GM12872 (cell line): Measurements from ENCODE around the gene IL1RN.

Source experiments
- TF ChIP-seq, protein P1 (sequence below): IDR thresholded peaks from 3 replicates; pipeline ENCODE4 v1.5.1; 2011; ENCODE audit warnings: low read depth, mild to moderate bottlenecking, low read length, moderate library complexity; ENCODE audit not compliant: insufficient read depth

The IL1RN gene

DNA sequence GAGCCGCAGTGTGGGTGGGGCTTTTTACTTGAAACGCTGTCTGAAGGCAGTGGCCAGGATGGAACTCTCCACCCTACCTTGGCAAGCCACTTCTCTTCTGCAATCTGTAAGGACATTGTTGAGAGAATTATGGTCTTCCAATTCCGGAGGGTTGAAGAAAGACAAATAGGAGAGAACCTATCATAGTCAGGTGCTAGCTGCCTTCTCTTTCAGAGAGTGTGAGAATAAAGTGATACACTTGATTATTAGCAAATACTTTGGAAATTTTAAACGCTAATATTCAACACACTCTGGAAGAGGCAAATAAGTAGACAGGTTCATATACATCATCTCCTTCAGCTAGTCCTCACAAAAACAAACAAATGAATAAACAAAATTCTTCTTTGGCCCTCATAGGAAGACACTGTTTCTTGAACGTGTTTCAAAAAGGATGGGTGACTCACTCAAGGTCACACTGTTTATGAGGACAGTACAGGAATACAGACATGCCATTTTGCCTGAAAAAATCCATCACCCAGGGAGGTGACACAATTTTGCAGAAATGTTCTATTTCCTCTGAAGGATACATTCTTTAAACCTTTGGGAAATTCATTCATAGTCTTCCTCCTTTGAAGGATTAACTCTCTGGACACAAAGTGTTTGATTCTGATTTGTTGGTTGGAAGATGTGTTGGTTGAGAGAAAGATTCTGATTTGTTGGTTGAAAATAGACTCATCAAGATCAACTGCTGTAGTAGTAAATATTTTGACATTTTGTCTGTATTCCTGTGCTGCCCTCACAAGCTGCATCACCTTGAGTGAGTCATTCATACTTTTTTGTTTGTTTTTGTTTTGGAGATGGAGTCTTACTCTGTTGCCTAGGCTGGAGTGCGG is 2.2 kb upstream of the IL1RN start:
- TF ChIP-seq, protein P1, sequence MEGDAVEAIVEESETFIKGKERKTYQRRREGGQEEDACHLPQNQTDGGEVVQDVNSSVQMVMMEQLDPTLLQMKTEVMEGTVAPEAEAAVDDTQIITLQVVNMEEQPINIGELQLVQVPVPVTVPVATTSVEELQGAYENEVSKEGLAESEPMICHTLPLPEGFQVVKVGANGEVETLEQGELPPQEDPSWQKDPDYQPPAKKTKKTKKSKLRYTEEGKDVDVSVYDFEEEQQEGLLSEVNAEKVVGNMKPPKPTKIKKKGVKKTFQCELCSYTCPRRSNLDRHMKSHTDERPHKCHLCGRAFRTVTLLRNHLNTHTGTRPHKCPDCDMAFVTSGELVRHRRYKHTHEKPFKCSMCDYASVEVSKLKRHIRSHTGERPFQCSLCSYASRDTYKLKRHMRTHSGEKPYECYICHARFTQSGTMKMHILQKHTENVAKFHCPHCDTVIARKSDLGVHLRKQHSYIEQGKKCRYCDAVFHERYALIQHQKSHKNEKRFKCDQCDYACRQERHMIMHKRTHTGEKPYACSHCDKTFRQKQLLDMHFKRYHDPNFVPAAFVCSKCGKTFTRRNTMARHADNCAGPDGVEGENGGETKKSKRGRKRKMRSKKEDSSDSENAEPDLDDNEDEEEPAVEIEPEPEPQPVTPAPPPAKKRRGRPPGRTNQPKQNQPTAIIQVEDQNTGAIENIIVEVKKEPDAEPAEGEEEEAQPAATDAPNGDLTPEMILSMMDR, result no peak

DNA sequence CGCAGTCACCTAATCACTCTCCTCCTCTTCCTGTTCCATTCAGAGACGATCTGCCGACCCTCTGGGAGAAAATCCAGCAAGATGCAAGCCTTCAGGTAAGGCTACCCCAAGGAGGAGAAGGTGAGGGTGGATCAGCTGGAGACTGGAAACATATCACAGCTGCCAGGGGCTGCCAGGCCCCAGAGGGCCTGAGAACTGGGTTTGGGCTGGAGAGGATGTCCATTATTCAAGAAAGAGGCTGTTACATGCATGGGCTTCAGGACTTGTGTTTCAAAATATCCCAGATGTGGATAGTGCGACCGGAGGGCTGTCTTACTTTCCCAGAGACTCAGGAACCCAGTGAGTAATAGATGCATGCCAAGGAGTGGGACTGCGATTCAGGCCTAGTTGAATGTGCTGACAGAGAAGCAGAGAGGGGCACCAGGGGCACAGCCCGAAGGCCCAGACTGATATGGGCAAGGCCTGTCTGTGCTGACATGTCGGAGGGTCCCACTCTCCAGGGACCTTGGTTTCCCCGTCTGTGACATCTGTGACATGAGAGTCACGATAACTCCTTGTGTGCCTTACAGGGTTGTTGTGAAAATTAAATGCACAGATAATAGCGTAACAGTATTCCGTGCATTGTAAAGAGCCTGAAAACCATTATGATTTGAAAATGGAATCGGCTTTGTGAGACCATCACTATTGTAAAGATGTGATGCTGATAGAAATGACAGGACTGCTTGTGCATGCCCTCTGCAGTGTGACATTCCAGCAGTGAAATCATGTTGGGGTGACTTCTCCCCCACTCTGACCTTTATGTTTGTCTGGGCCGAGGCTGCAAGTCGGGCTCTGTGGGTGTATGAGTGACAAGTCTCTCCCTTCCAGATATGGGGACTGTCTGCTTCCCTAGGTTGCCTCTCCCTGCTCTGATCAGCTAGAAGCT is 510 bp downstream of the IL1RN start:
- TF ChIP-seq, protein P1, result no peak

DNA sequence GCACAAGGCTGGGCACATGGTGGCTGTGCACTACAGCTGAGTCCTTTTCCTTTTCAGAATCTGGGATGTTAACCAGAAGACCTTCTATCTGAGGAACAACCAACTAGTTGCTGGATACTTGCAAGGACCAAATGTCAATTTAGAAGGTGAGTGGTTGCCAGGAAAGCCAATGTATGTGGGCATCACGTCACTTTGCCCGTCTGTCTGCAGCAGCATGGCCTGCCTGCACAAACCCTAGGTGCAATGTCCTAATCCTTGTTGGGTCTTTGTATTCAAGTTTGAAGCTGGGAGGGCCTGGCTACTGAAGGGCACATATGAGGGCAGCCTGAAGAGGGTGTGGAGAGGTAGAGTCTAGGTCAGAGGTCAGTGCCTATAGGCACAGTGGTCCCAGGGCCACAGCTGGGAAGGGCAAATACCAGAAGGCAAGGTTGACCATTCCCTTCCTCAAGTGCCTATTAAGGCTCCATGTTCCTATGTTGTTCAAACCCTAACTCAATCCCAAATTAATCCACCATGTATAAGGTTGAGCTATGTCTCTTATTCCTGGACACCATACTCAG is 2.2 kb downstream of the IL1RN start:
- TF ChIP-seq, protein P1, result no peak

DNA sequence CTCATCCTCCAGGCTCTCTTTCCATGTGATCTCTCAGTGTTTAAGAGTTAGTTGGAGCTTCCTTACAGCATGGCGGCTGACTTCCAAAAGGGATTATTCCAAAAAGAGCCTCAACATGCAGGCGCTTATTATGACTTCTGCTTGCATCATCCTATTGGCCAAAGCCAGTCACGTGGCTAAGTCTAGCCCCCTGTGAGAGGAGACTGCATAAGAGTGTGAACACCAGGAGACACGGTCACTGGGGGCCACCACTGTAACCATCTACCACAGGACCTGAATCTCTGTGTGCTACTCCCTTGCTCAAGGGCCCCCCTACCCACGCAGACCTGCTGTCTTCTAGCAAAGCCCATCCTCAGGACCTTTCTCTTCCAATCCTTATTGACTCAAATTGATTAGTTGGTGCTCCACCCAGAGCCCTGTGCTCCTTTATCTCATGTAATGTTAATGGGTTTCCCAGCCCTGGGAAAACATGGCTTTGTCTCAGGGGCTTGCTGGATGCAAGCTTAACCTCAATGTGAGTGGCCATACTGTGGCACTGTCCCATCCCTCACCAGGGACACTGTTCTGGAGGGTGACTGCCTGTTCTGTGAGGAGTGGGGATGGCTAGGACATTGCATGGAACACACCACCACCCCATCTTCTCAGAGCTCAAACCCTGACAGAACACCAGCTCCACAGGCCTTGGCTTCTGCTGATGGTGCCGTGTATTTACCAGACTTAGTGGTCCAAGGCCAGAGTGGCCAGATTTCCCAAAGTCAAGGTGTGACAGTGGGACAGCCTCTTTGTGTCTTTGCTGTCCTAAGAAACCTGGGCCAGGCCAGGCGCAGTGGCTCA is 4.2 kb downstream of the IL1RN start:
- TF ChIP-seq, protein P1, result no peak

DNA sequence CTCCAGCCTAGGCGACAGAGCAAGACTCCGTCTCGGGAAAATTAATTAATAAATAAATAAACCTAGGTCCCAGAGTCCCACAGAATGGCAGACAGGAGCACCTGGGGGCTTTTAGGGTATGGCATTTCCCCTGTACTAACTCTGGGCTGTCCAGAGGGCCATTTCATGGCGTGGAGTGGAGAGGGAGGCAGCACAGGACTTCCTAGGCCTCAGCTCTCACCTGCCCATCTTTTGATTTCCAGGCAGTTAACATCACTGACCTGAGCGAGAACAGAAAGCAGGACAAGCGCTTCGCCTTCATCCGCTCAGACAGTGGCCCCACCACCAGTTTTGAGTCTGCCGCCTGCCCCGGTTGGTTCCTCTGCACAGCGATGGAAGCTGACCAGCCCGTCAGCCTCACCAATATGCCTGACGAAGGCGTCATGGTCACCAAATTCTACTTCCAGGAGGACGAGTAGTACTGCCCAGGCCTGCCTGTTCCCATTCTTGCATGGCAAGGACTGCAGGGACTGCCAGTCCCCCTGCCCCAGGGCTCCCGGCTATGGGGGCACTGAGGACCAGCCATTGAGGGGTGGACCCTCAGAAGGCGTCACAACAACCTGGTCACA is 5.1 kb downstream of the IL1RN start:
- TF ChIP-seq, protein P1, result no peak

DNA sequence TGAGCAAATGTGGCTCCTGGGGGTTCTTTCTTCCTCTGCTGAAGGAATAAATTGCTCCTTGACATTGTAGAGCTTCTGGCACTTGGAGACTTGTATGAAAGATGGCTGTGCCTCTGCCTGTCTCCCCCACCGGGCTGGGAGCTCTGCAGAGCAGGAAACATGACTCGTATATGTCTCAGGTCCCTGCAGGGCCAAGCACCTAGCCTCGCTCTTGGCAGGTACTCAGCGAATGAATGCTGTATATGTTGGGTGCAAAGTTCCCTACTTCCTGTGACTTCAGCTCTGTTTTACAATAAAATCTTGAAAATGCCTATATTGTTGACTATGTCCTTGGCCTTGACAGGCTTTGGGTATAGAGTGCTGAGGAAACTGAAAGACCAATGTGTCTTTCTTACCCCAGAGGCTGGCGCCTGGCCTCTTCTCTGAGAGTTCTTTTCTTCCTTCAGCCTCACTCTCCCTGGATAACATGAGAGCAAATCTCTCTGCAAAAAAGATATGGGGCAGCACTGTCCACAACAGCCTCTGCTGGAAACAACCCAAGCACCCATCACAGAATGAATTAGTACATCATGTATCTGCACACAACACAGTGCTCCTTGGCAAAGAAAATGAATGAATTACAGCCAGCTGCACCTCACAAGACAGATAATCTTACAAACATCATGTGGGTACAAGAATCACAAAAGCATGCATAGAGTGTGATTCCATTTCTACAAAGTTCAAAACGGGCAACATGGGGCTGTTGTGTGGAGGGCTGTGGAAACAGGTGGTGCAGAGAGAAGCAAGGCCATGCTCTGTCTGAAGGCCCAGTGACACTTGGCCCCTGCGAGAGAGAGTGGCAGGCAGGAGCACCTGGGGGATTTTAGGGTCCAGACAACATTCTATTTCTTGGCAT is 6.6 kb downstream of the IL1RN start:
- TF ChIP-seq, protein P1, result no peak
